Central memory CD4-positive, alpha-beta T cell (primary cell): ENCODE data around the gene ZNF83.
"Not testable (repeated sequence)": the region's sequence is repeated elsewhere in the genome, so short reads cannot be mapped to it uniquely, and the experiment has no call there.

ENCODE experiments used
- DNase-seq: peaks from one replicate; pipeline ENCODE4 v3.0.0; 2022
- total RNA-seq, 3 experiments: gene quantifications; one replicate each; lab custom pipeline; 2026; lab: John Stamatoyannopoulos, UW

Gene ZNF83
- 10.3 to 104 (median 85.4) reads per million in 3 experiments for total RNA-seq

GRCh38 chr19:52637718-52638585, at the start of gene ZNF83:
Gene ZNF83, minus strand, starts transcription at chr19:52638355.
- DNase-seq, result peak; percentile 84

- DNase-seq, result no peak
Observed at GRCh38 chr19:52687684-52688083, 49.5 kb upstream of the ZNF83 start.

- no peak for DNase-seq
Observed at GRCh38 chr19:52685811-52686210, 47.7 kb upstream of the ZNF83 start.

GRCh38 chr19:52681216-52681615, 43.1 kb upstream of the ZNF83 start:
- not testable (repeated sequence) for DNase-seq

- no peak for DNase-seq
Observed at GRCh38 chr19:52679598-52679997, 41.4 kb upstream of the ZNF83 start.

- not testable (repeated sequence) for DNase-seq
Observed at GRCh38 chr19:52675239-52675638, 37.1 kb upstream of the ZNF83 start.

- DNase-seq, result no peak
Observed at GRCh38 chr19:52673014-52673413, 34.9 kb upstream of the ZNF83 start.

GRCh38 chr19:52670046-52670445, 31.9 kb upstream of the ZNF83 start:
- DNase-seq, result no peak

GRCh38 chr19:52669586-52669985, 31.4 kb upstream of the ZNF83 start:
- no peak for DNase-seq

- DNase-seq, result no peak
Observed at GRCh38 chr19:52667972-52668371, 29.8 kb upstream of the ZNF83 start.

- no peak for DNase-seq
Observed at GRCh38 chr19:52666506-52666905, 28.4 kb upstream of the ZNF83 start.

- DNase-seq, result no peak
Observed at GRCh38 chr19:52665529-52665928, 27.4 kb upstream of the ZNF83 start.

GRCh38 chr19:52665027-52665426, 26.9 kb upstream of the ZNF83 start:
- DNase-seq, result no peak

- no peak for DNase-seq
Observed at GRCh38 chr19:52664461-52664860, 26.3 kb upstream of the ZNF83 start.

- DNase-seq, result no peak
Observed at GRCh38 chr19:52662631-52663030, 24.5 kb upstream of the ZNF83 start.

- DNase-seq, result no peak
Observed at GRCh38 chr19:52660981-52661380, 22.8 kb upstream of the ZNF83 start.

GRCh38 chr19:52659013-52659412, 20.9 kb upstream of the ZNF83 start:
- DNase-seq, result no peak

- no peak for DNase-seq
Observed at GRCh38 chr19:52658595-52658994, 20.4 kb upstream of the ZNF83 start.

GRCh38 chr19:52653161-52653560, 15.0 kb upstream of the ZNF83 start:
- DNase-seq, result no peak

- DNase-seq, result no peak
Observed at GRCh38 chr19:52651956-52652355, 13.8 kb upstream of the ZNF83 start.

GRCh38 chr19:52648336-52649016, 10.3 kb upstream of the ZNF83 start:
- DNase-seq, result no peak

GRCh38 chr19:52646571-52647217, 8.5 kb upstream of the ZNF83 start:
- DNase-seq, result no peak

GRCh38 chr19:52640916-52641315, 2.8 kb upstream of the ZNF83 start:
- no peak for DNase-seq

GRCh38 chr19:52639996-52640395, 1.8 kb upstream of the ZNF83 start:
- no peak for DNase-seq
